ENCODE data around the gene TOM1.
"Not testable (repeated sequence)": the region's sequence is repeated elsewhere in the genome, so short reads cannot be mapped to it uniquely, and the experiment has no call there.

The TOM1 gene

GRCh38 chr22:35375031-35375430, 75.3 kb downstream of the TOM1 start:
- DNase-seq (ENCODE audit: low read depth), result no peak

GRCh38 chr22:35375526-35375925, 75.8 kb downstream of the TOM1 start:
- no peak for DNase-seq (ENCODE audit: low read depth)

- DNase-seq (ENCODE audit: low read depth), result peak; percentile 97
These were observed 77.2 kb downstream of the TOM1 start for GRCh38 chr22:35376728-35377472.

- DNase-seq (ENCODE audit: low read depth), result no peak
These were observed 78.0 kb downstream of the TOM1 start for GRCh38 chr22:35377735-35378134.

GRCh38 chr22:35378621-35379020, 78.9 kb downstream of the TOM1 start:
- no peak for DNase-seq (ENCODE audit: low read depth)

- no peak for DNase-seq (ENCODE audit: low read depth)
These were observed 79.7 kb downstream of the TOM1 start for GRCh38 chr22:35379146-35379993.

GRCh38 chr22:35380013-35380412, 80.3 kb downstream of the TOM1 start:
- no peak for DNase-seq (ENCODE audit: low read depth)

GRCh38 chr22:35380537-35381423, 81.1 kb downstream of the TOM1 start, which contains the start of gene HMOX1:
Gene HMOX1 (plus strand): TSS chr22:35381096. CDS start chr22:35381174, 78 bp downstream.
- DNase-seq (ENCODE audit: low read depth), result peak; percentile 85

- DNase-seq (ENCODE audit: low read depth), result no peak
These were observed 81.8 kb downstream of the TOM1 start for GRCh38 chr22:35381424-35382009.

- DNase-seq (ENCODE audit: low read depth), result no peak
These were observed 84.0 kb downstream of the TOM1 start for GRCh38 chr22:35383679-35384071.

GRCh38 chr22:35384527-35384926, 84.8 kb downstream of the TOM1 start:
- DNase-seq (ENCODE audit: low read depth), result no peak

- no peak for DNase-seq (ENCODE audit: low read depth)
These were observed 85.4 kb downstream of the TOM1 start for GRCh38 chr22:35384975-35385588.

- no peak for DNase-seq (ENCODE audit: low read depth)
These were observed 87.1 kb downstream of the TOM1 start for GRCh38 chr22:35386670-35387288.

- DNase-seq (ENCODE audit: low read depth), result no peak
These were observed 91.2 kb downstream of the TOM1 start for GRCh38 chr22:35390933-35391332.

- no peak for DNase-seq (ENCODE audit: low read depth)
These were observed 92.7 kb downstream of the TOM1 start for GRCh38 chr22:35392357-35392756.

- DNase-seq (ENCODE audit: low read depth), result no peak
These were observed 93.7 kb downstream of the TOM1 start for GRCh38 chr22:35393116-35394010.

- no peak for DNase-seq (ENCODE audit: low read depth)
These were observed 94.3 kb downstream of the TOM1 start for GRCh38 chr22:35394011-35394312.

GRCh38 chr22:35394810-35395563, 95.3 kb downstream of the TOM1 start:
- no peak for DNase-seq (ENCODE audit: low read depth)

GRCh38 chr22:35396622-35397021, 96.9 kb downstream of the TOM1 start:
- not testable (repeated sequence) for DNase-seq (ENCODE audit: low read depth)

Measured in fibroblast of the conjunctiva (primary cell).